HepG2 (cell line): ENCODE data around the gene PAIP2. TPM values are rescaled to one million over a fixed set of nuclear protein-coding genes. Genes with fewer than 3 reads are reported as not detected.

Source experiments
- ATF4 ChIP-seq, 2 experiments: fragments of 450-650 bp in 1 of 2; sonication (generic) in 1 of 2; formaldehyde crosslinking; IDR thresholded peaks; 2 replicates each; pipeline versions ENCODE4 v1.5.0 to v1.8.0; 2020 to 2022; ENCODE audit warnings: mild to moderate bottlenecking in 1 of 2, missing genetic modification reagents in 1 of 2
- ETS1 ChIP-seq: sonication (generic); formaldehyde crosslinking; IDR thresholded peaks from 2 replicates; pipeline ENCODE4 v1.4.0; 2020; ENCODE audit warnings: missing genetic modification reagents
- FLYWCH1 ChIP-seq: sonication (generic); formaldehyde crosslinking; IDR thresholded peaks from 2 replicates; pipeline ENCODE4 v1.8.1; 2023; ENCODE audit warnings: mild to moderate bottlenecking, missing genetic modification reagents
- GATA4 ChIP-seq: sonication (generic); IDR thresholded peaks from 2 replicates; pipeline ENCODE4 v1.6.1; 2016; ENCODE audit warnings: antibody characterized with exemption, low read depth, borderline replicate concordance
- GFI1 ChIP-seq: sonication (generic); formaldehyde crosslinking; IDR thresholded peaks from 2 replicates; pipeline ENCODE4 v1.5.0; 2020; ENCODE audit warnings: missing genetic modification reagents, mild to moderate bottlenecking, borderline replicate concordance
- GLI4 ChIP-seq: sonication (generic); formaldehyde crosslinking; IDR thresholded peaks from 2 replicates; pipeline ENCODE4 v1.5.1; 2020; ENCODE audit warnings: missing genetic modification reagents, mild to moderate bottlenecking, moderate library complexity, borderline replicate concordance
- HHEX ChIP-seq: IDR thresholded peaks from 2 replicates; pipeline ENCODE4 v1.6.1; 2016; ENCODE audit warnings: control low read depth
- HNRNPL ChIP-seq: fragments of 200-400 bp; formaldehyde crosslinking; IDR thresholded peaks from 2 replicates; pipeline ENCODE4 v1.6.1; 2017; ENCODE audit warnings: mild to moderate bottlenecking, low read depth, low read length
- IKZF4 ChIP-seq: sonication (generic); formaldehyde crosslinking; IDR thresholded peaks from 2 replicates; pipeline ENCODE4 v1.5.1; 2020; ENCODE audit warnings: borderline replicate concordance, mild to moderate bottlenecking, low read depth, missing genetic modification reagents; ENCODE audit errors: not compliant biosample characterization
- KLF15 ChIP-seq: sonication (generic); formaldehyde crosslinking; IDR thresholded peaks from 2 replicates; pipeline ENCODE4 v1.8.1; 2023; ENCODE audit warnings: borderline replicate concordance, mild to moderate bottlenecking, inconsistent platforms, missing genetic modification reagents, mixed read lengths
- KLF16 ChIP-seq, 2 experiments: sonication (generic) in 1 of 2; formaldehyde crosslinking in 1 of 2; IDR thresholded peaks; 2 replicates each; pipeline versions ENCODE4 v1.6.1 to v1.8.0; 2016 to 2023; ENCODE audit warnings: missing genetic modification reagents in 2 of 2, missing compliant biosample characterization in 1 of 2
- TAF1 ChIP-seq: sonication (generic); formaldehyde crosslinking; IDR thresholded peaks from 2 replicates; pipeline ENCODE4 v1.4.0; 2020; ENCODE audit warnings: missing genetic modification reagents
- TCF7 ChIP-seq: sonication (generic); IDR thresholded peaks from 2 replicates; pipeline ENCODE4 v1.6.1; 2016; ENCODE audit warnings: antibody characterized with exemption, low read depth
- WIZ ChIP-seq: sonication (generic); formaldehyde crosslinking; IDR thresholded peaks from 2 replicates; pipeline ENCODE4 v1.5.1; 2020; ENCODE audit warnings: mild to moderate bottlenecking, missing genetic modification reagents
- ZC3H4 ChIP-seq: sonication (generic); formaldehyde crosslinking; IDR thresholded peaks from 2 replicates; pipeline ENCODE4 v1.4.0; 2020; ENCODE audit warnings: missing genetic modification reagents, borderline replicate concordance
- ZNF121 ChIP-seq: sonication (generic); formaldehyde crosslinking; IDR thresholded peaks from 2 replicates; pipeline ENCODE4 v1.5.0; 2020; ENCODE audit warnings: mild to moderate bottlenecking, missing genetic modification reagents
- ZNF335 ChIP-seq: sonication (generic); formaldehyde crosslinking; IDR thresholded peaks from 2 replicates; pipeline ENCODE4 v1.4.0; 2020; ENCODE audit warnings: missing genetic modification reagents
- ZNF34 ChIP-seq: sonication (generic); formaldehyde crosslinking; IDR thresholded peaks from 2 replicates; pipeline ENCODE4 v1.4.0; 2020; ENCODE audit warnings: mild to moderate bottlenecking, missing genetic modification reagents, borderline replicate concordance
- ZNF460 ChIP-seq: sonication (generic); formaldehyde crosslinking; IDR thresholded peaks from 2 replicates; pipeline ENCODE4 v1.5.1; 2020; ENCODE audit warnings: missing genetic modification reagents, mild to moderate bottlenecking, borderline replicate concordance
- ZNF776 ChIP-seq: sonication (generic); formaldehyde crosslinking; IDR thresholded peaks from 2 replicates; pipeline ENCODE4 v1.4.0; 2020; ENCODE audit warnings: mild to moderate bottlenecking, missing genetic modification reagents
- ZSCAN22 ChIP-seq: sonication (generic); formaldehyde crosslinking; IDR thresholded peaks from 2 replicates; pipeline ENCODE4 v1.4.0; 2020; ENCODE audit warnings: mild to moderate bottlenecking, missing genetic modification reagents
- polyA plus RNA-seq, 8 experiments: library from polyadenylated mRNA; depleted of rRNA in 3 of 8; stranded (reverse) in 7 of 8; unstranded in 1 of 8; fragments of >200 nt; fragmentation: Illumina TruSeq in 4 of 8; extraction: Trizol in 4 of 8; gene quantifications; 2 replicates each; pipeline versions ENCODE4 v1.2.1 to v1.2.3, GENCODE V29; 2011 to 2016; ENCODE audit warnings: low read depth in 4 of 8, missing spikeins in 1 of 8, mixed read lengths in 1 of 8; ENCODE audit not compliant: insufficient read depth in 1 of 8
- total RNA-seq, 5 experiments: library from RNA; depleted of rRNA; stranded (reverse); fragments of >200 nt; fragmentation: Illumina TruSeq; extraction: Trizol; gene quantifications; 2 replicates each; pipeline ENCODE4 v1.2.3, GENCODE V29; 2016; ENCODE audit warnings: low read depth in 1 of 5
- TF ChIP-seq, protein P1 (sequence below): sonication (generic); formaldehyde crosslinking; IDR thresholded peaks from 2 replicates; pipeline ENCODE4 v1.4.0; 2020; ENCODE audit warnings: missing genetic modification reagents, mild to moderate bottlenecking, borderline replicate concordance

The PAIP2 gene
- total and polyA plus RNA-seq, 2 of the 13 experiments (the other 11 are each of a cell fraction or from before 2014, with no cell fraction given) = 61.5 to 76.3 TPM

GRCh38 chr5:139385061-139386049 is 43.7 kb downstream of the PAIP2 start (continued):
- TF ChIP-seq, protein P1, sequence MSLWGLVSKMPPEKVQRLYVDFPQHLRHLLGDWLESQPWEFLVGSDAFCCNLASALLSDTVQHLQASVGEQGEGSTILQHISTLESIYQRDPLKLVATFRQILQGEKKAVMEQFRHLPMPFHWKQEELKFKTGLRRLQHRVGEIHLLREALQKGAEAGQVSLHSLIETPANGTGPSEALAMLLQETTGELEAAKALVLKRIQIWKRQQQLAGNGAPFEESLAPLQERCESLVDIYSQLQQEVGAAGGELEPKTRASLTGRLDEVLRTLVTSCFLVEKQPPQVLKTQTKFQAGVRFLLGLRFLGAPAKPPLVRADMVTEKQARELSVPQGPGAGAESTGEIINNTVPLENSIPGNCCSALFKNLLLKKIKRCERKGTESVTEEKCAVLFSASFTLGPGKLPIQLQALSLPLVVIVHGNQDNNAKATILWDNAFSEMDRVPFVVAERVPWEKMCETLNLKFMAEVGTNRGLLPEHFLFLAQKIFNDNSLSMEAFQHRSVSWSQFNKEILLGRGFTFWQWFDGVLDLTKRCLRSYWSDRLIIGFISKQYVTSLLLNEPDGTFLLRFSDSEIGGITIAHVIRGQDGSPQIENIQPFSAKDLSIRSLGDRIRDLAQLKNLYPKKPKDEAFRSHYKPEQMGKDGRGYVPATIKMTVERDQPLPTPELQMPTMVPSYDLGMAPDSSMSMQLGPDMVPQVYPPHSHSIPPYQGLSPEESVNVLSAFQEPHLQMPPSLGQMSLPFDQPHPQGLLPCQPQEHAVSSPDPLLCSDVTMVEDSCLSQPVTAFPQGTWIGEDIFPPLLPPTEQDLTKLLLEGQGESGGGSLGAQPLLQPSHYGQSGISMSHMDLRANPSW (CRISPR knock-in tag) = no peak
- TF ChIP-seq KLF16 (CRISPR knock-in tag; IDR thresholded peaks at IDR 0.05) (0 out of 4 replicates have a peak, but pooled peaks of 1 of the 2 experiments have one; percentile 22), GFI1 (no peak), IKZF4 (CRISPR knock-in tag) (no peak), ZNF121 (CRISPR knock-in tag) (no peak), GATA4 (no peak), ZNF776 (CRISPR knock-in tag) (no peak), ZNF34 (CRISPR knock-in tag) (no peak), HNRNPL (no peak), GLI4 (CRISPR knock-in tag) (no peak), ETS1 (CRISPR knock-in tag) (no peak), WIZ (no peak), ZSCAN22 (CRISPR knock-in tag) (no peak), TAF1 (CRISPR knock-in tag) (peak; percentile 40; the same call in 1 of the 2 replicates), ZNF335 (CRISPR knock-in tag) (no peak), ATF4 (CRISPR knock-in tag; IDR thresholded peaks at IDR 0.05) (no peak), HHEX (CRISPR knock-in tag) (no peak), KLF15 (0 out of 2 replicates have a peak, but pooled peaks have one; percentile 8), ZNF460 (no peak), ZC3H4 (no peak), FLYWCH1 (CRISPR knock-in tag) (no peak), TCF7 (no peak)
